ENCODE data around the gene STARD10. TPM values are rescaled to one million over a fixed set of nuclear protein-coding genes. Genes with fewer than 3 reads are reported as not detected.

The STARD10 gene
- total RNA-seq, 2 donors from 2014 or later, result 32.2 to 33.3 TPM

DNA sequence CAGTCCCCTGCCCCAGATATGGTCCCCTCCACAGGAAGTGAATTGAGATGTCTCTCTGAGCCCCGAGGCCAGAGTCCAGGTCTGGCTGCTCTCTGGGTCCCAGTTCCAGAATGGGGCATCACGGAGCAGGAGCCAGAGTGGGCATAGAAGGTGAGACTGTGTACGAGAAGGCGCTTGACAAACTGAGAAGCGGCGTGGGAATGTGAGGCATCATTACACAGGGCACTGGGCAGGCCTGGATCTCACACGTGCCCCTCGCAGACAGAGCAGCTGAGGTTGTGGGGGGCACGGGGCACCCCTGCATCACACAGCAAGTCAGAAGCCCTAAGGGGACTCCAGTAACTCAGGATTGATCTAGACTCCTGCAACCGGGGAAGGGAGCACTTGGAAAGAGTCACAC lies 9.2 kb downstream of the STARD10 start:
- H3K27ac Mint-ChIP-seq, result no peak overlapping the region
- Histone ChIP-seq H3K27ac (ENCODE audit: low read depth, low read length) (no peak overlapping the region), H3K4me3 (ENCODE audit: low read length) (no peak overlapping the region), H3K27me3 (ENCODE audit: control insufficient read depth, insufficient read depth, low read length, poor library complexity, severe bottlenecking) (peaks cover 14% of the 10 kb centered on the region), H3K4me1 (ENCODE audit: control insufficient read depth, insufficient read depth, low read length) (peaks cover 4% of the 10 kb centered on the region), H3K9ac (ENCODE audit: extremely low read depth, low read length, poor library complexity, severe bottlenecking) (no peak overlapping the region), H3K36me3 (ENCODE audit: control insufficient read depth, insufficient read depth, low read length) (no peaks in the 10 kb centered on the region), H3K9me3 (ENCODE audit: control insufficient read depth, low read length) (no peaks in the 10 kb centered on the region)
- no peaks in the 10 kb centered on the region for H3K9me3 Mint-ChIP-seq
- no peak overlapping the region for H3K4me3 Mint-ChIP-seq
- peaks cover 7% of the 10 kb centered on the region for H3K27me3 Mint-ChIP-seq (ENCODE audit: insufficient read depth)
- no peaks in the 10 kb centered on the region for H3K36me3 Mint-ChIP-seq (ENCODE audit: low read depth)
- no peak for DNase-seq
- peaks cover 23% of the 10 kb centered on the region for H3K4me1 Mint-ChIP-seq
- 91 to 93% methylated on average over 10 of the region's 10 CpGs for WGBS, 2 experiments (ENCODE audit: insufficient coverage in 1 of 2, insufficient read length in 1 of 2)
- TF ChIP-seq, protein P1, sequence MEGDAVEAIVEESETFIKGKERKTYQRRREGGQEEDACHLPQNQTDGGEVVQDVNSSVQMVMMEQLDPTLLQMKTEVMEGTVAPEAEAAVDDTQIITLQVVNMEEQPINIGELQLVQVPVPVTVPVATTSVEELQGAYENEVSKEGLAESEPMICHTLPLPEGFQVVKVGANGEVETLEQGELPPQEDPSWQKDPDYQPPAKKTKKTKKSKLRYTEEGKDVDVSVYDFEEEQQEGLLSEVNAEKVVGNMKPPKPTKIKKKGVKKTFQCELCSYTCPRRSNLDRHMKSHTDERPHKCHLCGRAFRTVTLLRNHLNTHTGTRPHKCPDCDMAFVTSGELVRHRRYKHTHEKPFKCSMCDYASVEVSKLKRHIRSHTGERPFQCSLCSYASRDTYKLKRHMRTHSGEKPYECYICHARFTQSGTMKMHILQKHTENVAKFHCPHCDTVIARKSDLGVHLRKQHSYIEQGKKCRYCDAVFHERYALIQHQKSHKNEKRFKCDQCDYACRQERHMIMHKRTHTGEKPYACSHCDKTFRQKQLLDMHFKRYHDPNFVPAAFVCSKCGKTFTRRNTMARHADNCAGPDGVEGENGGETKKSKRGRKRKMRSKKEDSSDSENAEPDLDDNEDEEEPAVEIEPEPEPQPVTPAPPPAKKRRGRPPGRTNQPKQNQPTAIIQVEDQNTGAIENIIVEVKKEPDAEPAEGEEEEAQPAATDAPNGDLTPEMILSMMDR (conservative IDR thresholded peaks at IDR 0.05), result no peak

DNA sequence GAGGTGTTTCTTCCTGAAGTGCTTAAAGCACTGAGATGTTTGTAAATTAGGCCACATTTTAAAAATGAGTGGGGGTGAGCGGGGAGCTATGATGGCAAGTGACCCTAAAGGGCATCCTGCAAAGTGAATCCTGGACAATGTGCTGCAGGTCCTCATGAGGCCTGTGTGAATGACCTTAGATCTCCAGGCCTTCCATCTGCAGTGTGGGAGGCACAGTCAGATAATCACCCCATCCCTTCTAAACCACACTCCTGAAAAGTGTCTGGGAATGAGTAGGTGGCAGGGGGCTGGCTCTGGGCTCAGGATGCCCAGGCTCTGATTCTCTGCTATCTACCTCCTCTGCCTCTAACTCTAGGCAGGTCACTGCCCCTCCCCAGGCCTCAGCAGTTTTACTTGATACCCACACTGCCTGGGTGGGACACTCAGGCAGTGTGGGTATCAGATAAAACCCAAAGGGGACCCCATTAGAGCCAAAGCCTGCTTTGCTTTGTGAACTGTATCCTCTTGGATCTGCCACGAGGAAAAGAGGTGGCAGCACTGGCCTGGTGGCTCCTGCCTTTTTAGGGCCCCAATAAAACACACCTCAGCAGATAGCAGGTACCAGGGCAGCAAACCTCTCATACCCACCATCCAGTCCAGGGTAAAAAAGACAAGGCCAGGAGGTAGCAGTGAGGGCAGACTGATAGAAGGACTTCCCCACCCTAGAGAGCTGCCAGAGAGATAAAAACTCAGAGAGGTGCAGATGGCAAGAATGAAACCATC lies 10.5 kb downstream of the STARD10 start:
- H3K36me3 Mint-ChIP-seq (ENCODE audit: low read depth), result no peaks in the 10 kb centered on the region
- no peak overlapping the region for H3K4me3 Mint-ChIP-seq
- H3K4me1 Mint-ChIP-seq, result peaks cover 27% of the 10 kb centered on the region
- H3K27me3 ChIP-seq (ENCODE audit: control insufficient read depth, insufficient read depth, low read length, poor library complexity, severe bottlenecking), result peaks cover 14% of the 10 kb centered on the region
- H3K36me3 ChIP-seq (ENCODE audit: control insufficient read depth, insufficient read depth, low read length), result no peaks in the 10 kb centered on the region
- H3K27me3 Mint-ChIP-seq (ENCODE audit: insufficient read depth), result peaks cover 7% of the 10 kb centered on the region
- no peak overlapping the region for H3K4me3 ChIP-seq (ENCODE audit: low read length)
- peak; percentile 37 for DNase-seq
- no peak overlapping the region for H3K27ac Mint-ChIP-seq
- no peaks in the 10 kb centered on the region for H3K9me3 ChIP-seq (ENCODE audit: control insufficient read depth, low read length)
- H3K9ac ChIP-seq (ENCODE audit: extremely low read depth, low read length, poor library complexity, severe bottlenecking), result no peak overlapping the region
- WGBS, 2 experiments (ENCODE audit: insufficient coverage in 1 of 2, insufficient read length in 1 of 2), result 94% methylated on average over 2 of the region's 2 CpGs; no CpG with 5 or more reads in 1 of the 2 experiments
- H3K4me1 ChIP-seq (ENCODE audit: control insufficient read depth, insufficient read depth, low read length), result peaks cover 4% of the 10 kb centered on the region
- H3K27ac ChIP-seq (ENCODE audit: low read depth, low read length), result no peak overlapping the region
- TF ChIP-seq, protein P1 (conservative IDR thresholded peaks at IDR 0.05), result no peak
- no peaks in the 10 kb centered on the region for H3K9me3 Mint-ChIP-seq

DNA sequence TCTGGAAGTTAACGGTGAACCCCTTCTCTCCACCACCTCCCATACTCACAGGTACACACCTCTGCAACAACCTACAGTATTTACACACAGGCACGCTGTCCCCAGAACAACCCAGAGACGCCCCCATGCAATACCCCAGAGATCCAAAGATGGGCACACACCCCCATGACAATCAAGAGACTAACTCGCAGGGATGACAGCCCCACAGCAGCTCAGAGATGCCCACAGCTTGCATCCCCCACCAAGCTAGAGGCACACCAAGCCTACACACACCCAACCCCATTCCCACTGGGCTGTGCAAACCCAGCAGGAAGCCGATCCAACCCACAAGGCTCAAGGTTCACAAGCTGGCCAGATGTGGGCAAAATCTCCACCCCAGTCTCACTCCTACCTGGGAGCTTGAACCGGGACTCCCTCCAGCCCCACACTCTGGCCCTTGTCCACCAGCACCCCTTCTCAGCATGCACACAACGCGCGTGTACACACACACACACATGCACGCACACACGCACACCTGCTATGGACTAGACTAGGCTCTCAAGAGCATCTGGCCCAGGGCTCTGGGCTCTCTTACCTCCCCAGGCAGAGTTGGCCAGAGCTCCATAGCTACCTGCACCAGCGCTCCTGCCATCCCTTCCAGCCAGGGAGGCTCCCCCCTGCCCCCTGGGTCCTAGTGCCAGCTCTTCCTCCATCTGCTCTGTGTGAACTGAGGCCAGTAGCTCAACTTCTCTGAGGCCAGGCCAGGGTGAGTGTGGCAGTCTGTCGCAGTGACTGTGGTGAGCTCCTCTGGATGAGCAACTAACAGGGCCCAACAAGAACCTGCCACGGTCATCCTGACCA lies 11.5 kb downstream of the STARD10 start:
- Mint-ChIP-seq H3K27me3 (ENCODE audit: insufficient read depth) (peaks cover 7% of the 10 kb centered on the region), H3K27ac (no peak overlapping the region), H3K4me1 (peaks cover 21% of the 10 kb centered on the region), H3K4me3 (peak overlapping the region; percentile 65), H3K9me3 (no peaks in the 10 kb centered on the region), H3K36me3 (ENCODE audit: low read depth) (no peaks in the 10 kb centered on the region)
- Histone ChIP-seq H3K4me1 (ENCODE audit: control insufficient read depth, insufficient read depth, low read length) (peaks cover 4% of the 10 kb centered on the region), H3K9ac (ENCODE audit: extremely low read depth, low read length, poor library complexity, severe bottlenecking) (no peak overlapping the region), H3K4me3 (ENCODE audit: low read length) (peak overlapping the region; percentile 60), H3K9me3 (ENCODE audit: control insufficient read depth, low read length) (no peaks in the 10 kb centered on the region), H3K36me3 (ENCODE audit: control insufficient read depth, insufficient read depth, low read length) (no peaks in the 10 kb centered on the region), H3K27me3 (ENCODE audit: control insufficient read depth, insufficient read depth, low read length, poor library complexity, severe bottlenecking) (peaks cover 14% of the 10 kb centered on the region), H3K27ac (ENCODE audit: low read depth, low read length) (no peak overlapping the region)
- TF ChIP-seq, protein P1 (conservative IDR thresholded peaks at IDR 0.05), result no peak
- WGBS, 2 experiments (ENCODE audit: insufficient coverage in 1 of 2, insufficient read length in 1 of 2), result 33% methylated on average over 8 to 14 of the region's 14 CpGs
- DNase-seq, result peak; percentile 86

Data from endodermal cell (in vitro differentiated cells).